GM10248 (cell line): ENCODE results near the gene MAN1B1.

ENCODE experiments used
- CTCF ChIA-PET: fragments of 300-600 bp; sonication (Branson Sonifier 250); formaldehyde crosslinking; extraction: SDS; loops from one replicate; lab custom pipeline; 2021; ENCODE audit warnings: antibody characterized with exemption; lab: Yijun Ruan, JAX
- POLR2A ChIA-PET: fragments of 350-650 bp; sonication (Branson Sonifier 250); formaldehyde crosslinking; extraction: SDS; loops from one replicate; lab custom pipeline; 2020; ENCODE audit warnings: antibody characterized with exemption; lab: Yijun Ruan, JAX
- DNase-seq: peaks from one replicate; pipeline ENCODE4 v3.0.0; 2012; ENCODE audit errors: extremely low spot score
- CTCF ChIP-seq: IDR thresholded peaks from 2 replicates; pipeline ENCODE4 v1.5.1; 2012; ENCODE audit warnings: mild to moderate bottlenecking, low read depth; ENCODE audit errors: extremely low read depth, missing control alignments, control extremely low read depth

MAN1B1 gene

GRCh38 chr9:137126786-137127185, 40.0 kb downstream of the MAN1B1 start:
- POLR2A ChIA-PET, result interaction anchor here (1.3 kb wide), 1 partner anchor 24 kb away, joined by 12 read pairs; no protein-coding TSS in a partner anchor
- no peak for TF ChIP-seq CTCF
- CTCF ChIA-PET, result interaction anchor here (2.0 to 2.5 kb wide), 2 partner anchors 100 to 110 kb away, joined by 8 to 13 read pairs; partner anchors contain the start of gene RNF224
- no peak for DNase-seq

GRCh38 chr9:137127301-137128157, 40.7 kb downstream of the MAN1B1 start:
- ChIA-PET POLR2A (interaction anchor here (0.6 to 1.3 kb wide), 4 partner anchors 23 to 113 kb away, joined by 3 to 12 read pairs (median 8); partner anchors contain the start of gene TUBB4B), CTCF (interaction anchor here (1.0 to 2.5 kb wide), 3 partner anchors 32 to 110 kb away, joined by 4 to 13 read pairs (median 8); partner anchors contain the start of gene RNF224)
- TF ChIP-seq CTCF, result no peak
- peak; percentile 64 for DNase-seq

GRCh38 chr9:137128158-137128861, 41.5 kb downstream of the MAN1B1 start:
- CTCF ChIA-PET, result interaction anchor here (1.0 to 2.5 kb wide), 4 partner anchors 33 to 109 kb away, joined by 3 to 13 read pairs (median 6); partner anchors contain the start of genes ANAPC2 and RNF224
- POLR2A ChIA-PET, result interaction anchor here (0.6 to 1.3 kb wide), 5 partner anchors 22 to 113 kb away, joined by 3 to 12 read pairs (median 8); partner anchors contain the start of genes MAN1B1 and TUBB4B
- no peak for TF ChIP-seq CTCF
- DNase-seq, result no peak

- no peak for TF ChIP-seq CTCF
- CTCF ChIA-PET, result interaction anchor here (1.0 to 2.4 kb wide), 10 partner anchors 10 to 99 kb away, joined by 3 to 19 read pairs (median 4); partner anchors contain the start of genes ANAPC2, RNF224 and TPRN
- POLR2A ChIA-PET, result interaction anchor here (0.9 to 1.6 kb wide), 7 partner anchors 22 to 115 kb away, joined by 3 to 15 read pairs (median 4); partner anchors contain the start of genes MAN1B1, SSNA1, TPRN and TUBB4B
- DNase-seq, result no peak
These were observed 42.2 kb downstream of the MAN1B1 start for GRCh38 chr9:137128862-137129455.

GRCh38 chr9:137129456-137130175, 42.8 kb downstream of the MAN1B1 start:
- peak; percentile 93 for DNase-seq
- ChIA-PET CTCF (interaction anchor here (0.7 to 2.6 kb wide), 12 partner anchors 10 to 293 kb away, joined by 3 to 19 read pairs (median 4); partner anchors contain the start of genes ANAPC2, EXD3, RNF224 and TPRN), POLR2A (interaction anchor here (0.9 to 1.6 kb wide), 7 partner anchors 21 to 114 kb away, joined by 3 to 15 read pairs (median 4); partner anchors contain the start of genes MAN1B1, SSNA1, TPRN and TUBB4B)
- TF ChIP-seq CTCF, result no peak
